HG03066 (cell line): ENCODE measurements around the gene PNMA8B.

ENCODE experiments used
- ATAC-seq: cut with Tn5 transposase; IDR thresholded peaks from one replicate; pipeline ENCODE4 v1.9.1; 2021; ENCODE audit warnings: low read depth; ENCODE audit not compliant: unreplicated experiment

The PNMA8B gene

GRCh38 chr19:46460981-46461380 is 34.7 kb downstream of the PNMA8B start:
- no peak for ATAC-seq

DNA sequence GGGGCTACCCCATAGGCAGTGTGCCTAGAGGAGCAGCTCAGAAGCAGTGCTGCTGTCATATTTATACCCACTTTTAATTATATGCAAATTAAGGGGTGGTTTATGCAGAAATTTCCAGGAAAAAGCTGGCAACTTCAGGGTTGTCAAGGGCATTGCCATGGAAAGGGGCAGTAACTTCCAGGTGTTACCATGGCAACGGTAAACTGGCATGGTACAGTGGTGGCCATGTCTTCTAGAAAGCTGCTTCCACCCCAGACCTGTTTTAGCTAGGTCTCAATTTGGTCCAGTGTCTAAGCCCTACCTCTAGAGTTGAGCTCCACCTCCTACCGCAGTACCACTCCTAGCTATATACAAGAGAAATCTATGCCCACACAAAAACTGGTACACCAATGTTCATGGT is 35.6 kb downstream of the PNMA8B start:
- ATAC-seq: no peak

DNA sequence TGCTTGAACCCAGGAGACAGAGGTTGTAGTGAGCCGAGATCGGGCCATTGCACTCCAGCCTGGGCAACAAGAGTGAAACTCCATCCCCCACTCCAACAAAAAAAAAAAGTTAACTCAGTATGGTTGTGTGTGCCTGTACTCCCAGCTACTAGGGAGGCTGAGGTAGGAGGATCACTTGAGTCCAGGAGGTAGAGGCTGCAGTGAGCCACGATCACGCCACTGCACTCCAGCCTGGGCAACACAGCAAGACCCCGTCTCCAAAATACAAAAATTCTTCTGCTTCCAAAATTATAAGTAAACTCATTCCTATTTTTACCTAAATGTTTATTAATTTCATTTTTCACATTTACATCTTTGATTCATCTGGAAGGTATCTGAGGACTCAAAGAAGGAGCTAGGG is 38.7 kb downstream of the PNMA8B start:
- ATAC-seq: no peak

DNA sequence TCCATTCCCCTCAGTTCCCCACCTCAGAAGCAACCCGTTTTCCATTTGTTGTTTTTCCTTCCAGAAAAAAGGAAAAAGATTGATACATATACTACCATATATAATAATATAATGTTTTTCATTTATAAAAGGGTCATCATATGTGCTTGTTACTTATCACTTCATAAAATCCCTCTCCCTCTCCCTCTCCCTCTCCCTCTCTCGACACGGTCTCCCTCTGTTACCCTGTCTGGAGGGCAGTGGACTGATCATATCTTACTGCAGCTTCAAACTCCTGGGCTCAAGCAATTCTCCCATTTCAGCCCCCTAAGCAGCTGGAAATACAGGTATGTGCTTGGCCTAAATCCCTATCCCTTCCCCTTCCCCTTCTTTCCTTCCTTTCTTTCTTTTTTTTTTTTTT is 41.4 kb downstream of the PNMA8B start:
- ATAC-seq: no peak

DNA sequence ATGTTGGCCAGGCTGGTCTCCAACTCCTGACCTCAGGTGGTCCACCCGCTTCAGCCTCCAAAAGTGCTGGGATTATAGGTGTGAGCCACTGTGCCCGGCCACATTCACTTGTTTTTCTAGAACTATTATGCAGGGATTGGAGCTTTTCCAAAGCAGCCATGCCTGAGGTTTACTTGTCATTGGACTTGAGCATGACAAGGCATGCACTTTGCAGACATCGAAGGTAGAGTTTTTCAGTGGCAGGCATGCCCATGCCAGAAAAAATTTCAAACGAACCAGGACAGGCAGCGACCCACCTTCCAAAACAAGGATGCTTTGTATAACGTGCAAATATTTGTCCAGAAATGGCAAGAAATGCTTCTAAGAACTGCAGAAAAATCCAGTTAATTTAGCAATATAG is 42.0 kb downstream of the PNMA8B start:
- no peak for ATAC-seq

GRCh38 chr19:46452186-46452585 is 43.5 kb downstream of the PNMA8B start:
- ATAC-seq: no peak

DNA sequence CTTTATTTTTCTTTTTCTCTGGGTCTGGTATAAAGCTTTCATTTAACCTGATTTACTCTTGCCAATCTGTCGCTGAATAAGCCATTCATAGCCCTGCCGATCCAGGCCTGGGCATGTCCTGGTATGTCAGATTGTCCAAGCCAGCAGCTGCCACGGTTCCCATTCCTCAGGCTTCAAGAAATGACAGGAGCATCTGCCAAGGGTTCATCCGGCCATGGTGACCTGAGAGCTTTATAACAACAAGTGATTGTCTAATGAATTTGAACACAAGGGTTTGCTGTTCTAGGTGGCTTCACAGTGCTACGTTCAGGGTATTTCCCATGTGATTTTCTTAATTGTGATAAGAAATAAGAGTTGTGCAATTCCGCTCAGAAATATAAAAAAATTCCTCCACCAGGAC is 44.3 kb downstream of the PNMA8B start:
- no peak for ATAC-seq

GRCh38 chr19:46450737-46451136 is 44.9 kb downstream of the PNMA8B start:
- ATAC-seq: no peak

GRCh38 chr19:46449228-46449627 is 46.4 kb downstream of the PNMA8B start:
- no peak for ATAC-seq

DNA sequence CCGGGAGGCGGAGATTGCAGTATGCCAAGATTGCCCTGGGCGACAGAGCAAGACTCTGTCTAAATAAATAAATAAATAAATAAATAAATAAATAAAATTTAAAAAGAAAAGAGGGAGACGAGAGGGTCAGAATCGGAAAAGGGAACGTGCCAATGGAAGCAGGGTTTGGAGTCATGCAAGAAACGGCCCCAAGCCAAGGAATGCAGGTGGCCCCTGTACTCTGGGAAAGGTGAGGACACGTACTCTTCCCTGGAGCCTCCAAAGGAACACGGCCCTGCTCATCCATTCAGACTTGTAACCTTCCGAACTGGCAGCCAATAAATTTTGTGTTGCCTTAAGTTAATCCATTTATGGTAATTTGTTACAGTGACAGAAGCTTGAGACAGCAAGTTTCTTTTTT is 47.1 kb downstream of the PNMA8B start:
- ATAC-seq: no peak

GRCh38 chr19:46447824-46448223 is 47.8 kb downstream of the PNMA8B start:
- no peak for ATAC-seq

GRCh38 chr19:46447006-46447405 is 48.7 kb downstream of the PNMA8B start:
- ATAC-seq: no peak

GRCh38 chr19:46446021-46446420 is 49.6 kb downstream of the PNMA8B start:
- no peak for ATAC-seq

- ATAC-seq: no peak
Observed at GRCh38 chr19:46442808-46443450, 52.7 kb downstream of the PNMA8B start.

GRCh38 chr19:46441866-46442265 is 53.8 kb downstream of the PNMA8B start:
- ATAC-seq: no peak
